ENCODE data around the gene SLC16A5. TPM values are rescaled to one million over a fixed set of nuclear protein-coding genes. Genes with fewer than 3 reads are reported as not detected.

The SLC16A5 gene
- total RNA-seq, 4 donors from 2014 or later, result 41.1 to 101 (median 62.6) TPM

DNA sequence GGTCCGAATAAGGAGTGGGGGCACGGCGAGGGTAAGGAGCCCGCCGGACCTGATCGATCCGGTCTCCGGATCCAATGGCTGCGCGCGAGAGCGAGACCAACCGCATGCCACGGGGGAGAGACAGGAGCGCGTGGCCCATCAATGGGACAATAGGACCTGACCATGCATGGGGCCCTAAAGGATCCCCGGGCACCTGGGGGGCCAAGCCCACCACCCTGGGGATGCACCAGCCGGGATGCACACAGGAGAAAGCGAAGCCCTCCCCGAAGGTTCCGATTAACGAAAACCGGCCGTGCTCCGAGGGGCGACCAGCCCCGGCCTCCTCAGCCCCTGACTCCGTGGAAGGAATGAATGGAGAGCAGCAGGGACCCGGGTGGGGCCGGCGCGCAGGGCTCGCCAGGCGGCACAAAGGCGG is 66.0 kb downstream of the SLC16A5 start:
- H3K4me3 ChIP-seq (ENCODE audit: low read depth, poor library complexity, severe bottlenecking), result peak overlapping the region; percentile 82
- no peak for DNase-seq (ENCODE audit: low spot score in 2 of 2)
- 1% methylated on average over 20 to 31 of the region's 35 CpGs for WGBS, 2 donors
- no peak for TF ChIP-seq CTCF (IDR thresholded peaks at IDR 0.05)
- no peak for TF ChIP-seq POLR2A (IDR thresholded peaks at IDR 0.05)
- intact Hi-C loops (cut with DNase I; ENCODE audit: low total_unique reads), result no loop called here

GRCh38 chr17:75154195-75155106 is 66.7 kb downstream of the SLC16A5 start, which contains the start of gene JPT1:
TSS of gene JPT1 (minus strand) at chr17:75154512. CDS start at chr17:75154397, 115 bp downstream.
- 2 to 3% methylated on average over 32 to 42 of the region's 67 CpGs for WGBS, 2 donors
- TF ChIP-seq POLR2A (IDR thresholded peaks at IDR 0.05) (peak in 1 of 2 donors; percentile 83), CTCF (IDR thresholded peaks at IDR 0.05) (no peak)
- DNase-seq (ENCODE audit: low spot score in 2 of 2), result peak; percentile 99
- H3K4me3 ChIP-seq (ENCODE audit: low read depth, poor library complexity, severe bottlenecking), result peak within 1 kb of the TSS; percentile 82
- intact Hi-C loops (cut with DNase I; ENCODE audit: low total_unique reads), result no loop called here

DNA sequence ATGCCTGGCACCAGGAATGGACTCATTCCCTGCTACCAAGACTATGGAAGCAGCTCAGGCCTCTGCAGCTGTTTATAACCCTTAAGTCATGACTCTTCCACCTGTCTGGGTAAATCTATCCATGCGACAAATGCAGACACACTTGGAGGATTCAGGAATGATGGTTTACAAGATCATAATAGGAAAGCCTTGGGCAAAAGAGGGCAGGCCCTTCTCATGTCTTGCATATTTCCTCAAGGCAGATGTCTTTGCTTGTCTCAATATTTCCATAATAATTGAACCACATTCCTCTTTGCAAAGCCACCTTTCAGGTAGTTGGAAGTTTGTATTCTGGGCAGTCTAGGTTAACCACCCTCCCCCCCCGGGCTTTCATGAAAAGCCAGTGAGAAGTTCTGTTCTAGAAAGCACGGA is 67.4 kb downstream of the SLC16A5 start:
- intact Hi-C loops (cut with DNase I; ENCODE audit: low total_unique reads), result no loop called here
- 47 to 59% methylated on average over 3 of the region's 3 CpGs for whole genome bisulfite sequencing, 2 donors
- no peak overlapping the region for H3K4me3 ChIP-seq (ENCODE audit: low read depth, poor library complexity, severe bottlenecking)
- TF ChIP-seq POLR2A (IDR thresholded peaks at IDR 0.05) (no peak), CTCF (IDR thresholded peaks at IDR 0.05) (no peak)
- DNase-seq (ENCODE audit: low spot score in 2 of 2), result no peak

Other genes with a start within 250 kb of the SLC16A5 start
- gene GRIN2C, start 228.1 kb upstream of the SLC16A5 start, total RNA-seq, result under 1 TPM in 2 of 4 donors, not detected in 2; 0.49 to 0.55 TPM
- 10 to 100 TPM; 21.9 to 28.0 (median 24.6) TPM for gene FDXR, start 215.0 kb upstream of the SLC16A5 start, total RNA-seq
- 10 to 100 TPM in 1 of 4 donors, 1 to 10 TPM in 3; 4.9 to 19.9 (median 6.8) TPM for gene FADS6, start 194.3 kb upstream of the SLC16A5 start, total RNA-seq
- 1 to 10 TPM in 3 of 4 donors, under 1 TPM in 1; 0.67 to 2.6 (median 2.1) TPM for gene USH1G, start 164.7 kb upstream of the SLC16A5 start, total RNA-seq
- gene OTOP2, start 163.7 kb upstream of the SLC16A5 start, total RNA-seq, result not detected
- 1 to 10 TPM in 2 of 4 donors, under 1 TPM in 1, not detected in 1; 0.64 to 2.3 (median 1.1) TPM for gene OTOP3, start 152.1 kb upstream of the SLC16A5 start, total RNA-seq
- gene HID1, start 115.2 kb upstream of the SLC16A5 start, total RNA-seq, result 10 to 100 TPM in 1 of 4 donors, 1 to 10 TPM in 3; 2.9 to 11.6 (median 6.2) TPM
- gene CDR2L, start 100.3 kb upstream of the SLC16A5 start, total RNA-seq, result 1 to 10 TPM; 4.5 to 9.8 (median 5.3) TPM
- 10 to 100 TPM; 48.6 to 76.4 (median 58.8) TPM for gene MRPL58, start 75.3 kb upstream of the SLC16A5 start, total RNA-seq
- gene ATP5PD, start 41.0 kb upstream of the SLC16A5 start, total RNA-seq, result 100 to 1,000 TPM; 212 to 298 (median 249) TPM
- 10 to 100 TPM; 22.5 to 38.3 (median 28.6) TPM for gene KCTD2, start 40.7 kb upstream of the SLC16A5 start, total RNA-seq
- gene ARMC7, start 22.0 kb downstream of the SLC16A5 start, total RNA-seq, result 10 to 100 TPM; 10.6 to 14.7 (median 11.9) TPM
- gene NT5C, start 43.8 kb downstream of the SLC16A5 start, total RNA-seq, result 100 to 1,000 TPM in 3 of 4 donors, 10 to 100 TPM in 1; 62.5 to 107 (median 105) TPM
- 10 to 100 TPM; 30.2 to 56.4 (median 37.1) TPM for gene JPT1, start 66.6 kb downstream of the SLC16A5 start, total RNA-seq
- gene SUMO2, start 95.0 kb downstream of the SLC16A5 start, total RNA-seq, result 10 to 100 TPM; 59.8 to 75.6 (median 68.2) TPM
- 10 to 100 TPM; 32.1 to 46.2 (median 35.1) TPM for gene NUP85, start 117.7 kb downstream of the SLC16A5 start, total RNA-seq
- 10 to 100 TPM; 27.5 to 43.1 (median 29.9) TPM for gene GGA3, start 173.7 kb downstream of the SLC16A5 start, total RNA-seq
- 10 to 100 TPM; 20.7 to 36.0 (median 31.4) TPM for gene MRPS7, start 173.9 kb downstream of the SLC16A5 start, total RNA-seq
- 10 to 100 TPM; 22.6 to 41.8 (median 32.6) TPM for gene MIF4GD, start 183.3 kb downstream of the SLC16A5 start, total RNA-seq
- gene SLC25A19, start 201.5 kb downstream of the SLC16A5 start, total RNA-seq, result 1 to 10 TPM; 4.0 to 7.1 (median 5.9) TPM